Measurements from ENCODE around the gene RABL6.
"Not testable (repeated sequence)": the region's sequence is repeated elsewhere in the genome, so short reads cannot be mapped to it uniquely, and the experiment has no call there.

Gene RABL6

GRCh38 chr9:136795000-136795348, 12.8 kb upstream of the RABL6 start:
- DNase-seq, result peak; percentile 49 to 53

- no peak for DNase-seq
Measured at GRCh38 chr9:136796238-136796774, 11.4 kb upstream of the RABL6 start, which contains the start of gene CCDC183. Gene CCDC183, plus strand, starts transcription at chr9:136796338. Its CDS starts 60 bp downstream, at chr9:136796398.

- DNase-seq, result not testable (repeated sequence)
Measured at GRCh38 chr9:136796775-136797347, 10.9 kb upstream of the RABL6 start.

GRCh38 chr9:136798708-136799078, 9.1 kb upstream of the RABL6 start:
- DNase-seq, result no peak

GRCh38 chr9:136799079-136799853, 8.5 kb upstream of the RABL6 start:
- no peak for DNase-seq

- DNase-seq, result peak in 1 of 2 donors; percentile 54
Measured at GRCh38 chr9:136799854-136800657, 7.7 kb upstream of the RABL6 start.

- DNase-seq, result no peak
Measured at GRCh38 chr9:136802321-136802720, 5.4 kb upstream of the RABL6 start.

- not testable (repeated sequence) for DNase-seq
Measured at GRCh38 chr9:136803009-136803550, 4.7 kb upstream of the RABL6 start.

GRCh38 chr9:136803551-136804508, 3.9 kb upstream of the RABL6 start:
- no peak for DNase-seq

- no peak for DNase-seq
Measured at GRCh38 chr9:136804509-136805206, 3.1 kb upstream of the RABL6 start.

GRCh38 chr9:136805207-136805740, 2.5 kb upstream of the RABL6 start:
- DNase-seq, result no peak

GRCh38 chr9:136806067-136806466, 1.7 kb upstream of the RABL6 start:
- DNase-seq, result no peak

GRCh38 chr9:136806631-136807201, 1.0 kb upstream of the RABL6 start:
- no peak for DNase-seq

GRCh38 chr9:136808075-136808805, 492 bp downstream of the RABL6 start:
- DNase-seq, result no peak

- no peak for DNase-seq
Measured at GRCh38 chr9:136808806-136809158, 1.0 kb downstream of the RABL6 start.

GRCh38 chr9:136814725-136815421, 7.1 kb downstream of the RABL6 start:
- no peak for DNase-seq

GRCh38 chr9:136815422-136815782, 7.7 kb downstream of the RABL6 start:
- DNase-seq, result no peak

GRCh38 chr9:136820971-136821825, 13.4 kb downstream of the RABL6 start:
- DNase-seq, result peak; percentile 35 to 45

All from inflammatory macrophage (primary cell).